ENCODE measurements around the gene CACNA1S.

GRCh38 chr1:201157949-201158348 lies 45.7 kb upstream of the CACNA1S start:
- TF ChIP-seq, protein P1, sequence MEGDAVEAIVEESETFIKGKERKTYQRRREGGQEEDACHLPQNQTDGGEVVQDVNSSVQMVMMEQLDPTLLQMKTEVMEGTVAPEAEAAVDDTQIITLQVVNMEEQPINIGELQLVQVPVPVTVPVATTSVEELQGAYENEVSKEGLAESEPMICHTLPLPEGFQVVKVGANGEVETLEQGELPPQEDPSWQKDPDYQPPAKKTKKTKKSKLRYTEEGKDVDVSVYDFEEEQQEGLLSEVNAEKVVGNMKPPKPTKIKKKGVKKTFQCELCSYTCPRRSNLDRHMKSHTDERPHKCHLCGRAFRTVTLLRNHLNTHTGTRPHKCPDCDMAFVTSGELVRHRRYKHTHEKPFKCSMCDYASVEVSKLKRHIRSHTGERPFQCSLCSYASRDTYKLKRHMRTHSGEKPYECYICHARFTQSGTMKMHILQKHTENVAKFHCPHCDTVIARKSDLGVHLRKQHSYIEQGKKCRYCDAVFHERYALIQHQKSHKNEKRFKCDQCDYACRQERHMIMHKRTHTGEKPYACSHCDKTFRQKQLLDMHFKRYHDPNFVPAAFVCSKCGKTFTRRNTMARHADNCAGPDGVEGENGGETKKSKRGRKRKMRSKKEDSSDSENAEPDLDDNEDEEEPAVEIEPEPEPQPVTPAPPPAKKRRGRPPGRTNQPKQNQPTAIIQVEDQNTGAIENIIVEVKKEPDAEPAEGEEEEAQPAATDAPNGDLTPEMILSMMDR (IDR thresholded peaks at IDR 0.05), result no peak
- TF ChIP-seq POLR2A (IDR thresholded peaks at IDR 0.05), result no peak
